A172 (cell line): ENCODE measurements around the gene DLGAP3. TPM values are rescaled to one million over a fixed set of nuclear protein-coding genes. Genes with fewer than 3 reads are reported as not detected.
"Not testable (repeated sequence)": the region's sequence is repeated elsewhere in the genome, so short reads cannot be mapped to it uniquely, and the experiment has no call there.

Experiments used
- DNase-seq: peaks from one replicate; pipeline ENCODE4 v3.0.0-alpha.2; 2015; ENCODE audit warnings: low spot score
- total RNA-seq: library from RNA; depleted of rRNA; stranded (reverse); fragments of >200 nt; shearing (Covaris generic); gene quantifications from 2 replicates; pipeline ENCODE4 v1.2.3, GENCODE V29; 2014; rRNA removed

The DLGAP3 gene, protein sequence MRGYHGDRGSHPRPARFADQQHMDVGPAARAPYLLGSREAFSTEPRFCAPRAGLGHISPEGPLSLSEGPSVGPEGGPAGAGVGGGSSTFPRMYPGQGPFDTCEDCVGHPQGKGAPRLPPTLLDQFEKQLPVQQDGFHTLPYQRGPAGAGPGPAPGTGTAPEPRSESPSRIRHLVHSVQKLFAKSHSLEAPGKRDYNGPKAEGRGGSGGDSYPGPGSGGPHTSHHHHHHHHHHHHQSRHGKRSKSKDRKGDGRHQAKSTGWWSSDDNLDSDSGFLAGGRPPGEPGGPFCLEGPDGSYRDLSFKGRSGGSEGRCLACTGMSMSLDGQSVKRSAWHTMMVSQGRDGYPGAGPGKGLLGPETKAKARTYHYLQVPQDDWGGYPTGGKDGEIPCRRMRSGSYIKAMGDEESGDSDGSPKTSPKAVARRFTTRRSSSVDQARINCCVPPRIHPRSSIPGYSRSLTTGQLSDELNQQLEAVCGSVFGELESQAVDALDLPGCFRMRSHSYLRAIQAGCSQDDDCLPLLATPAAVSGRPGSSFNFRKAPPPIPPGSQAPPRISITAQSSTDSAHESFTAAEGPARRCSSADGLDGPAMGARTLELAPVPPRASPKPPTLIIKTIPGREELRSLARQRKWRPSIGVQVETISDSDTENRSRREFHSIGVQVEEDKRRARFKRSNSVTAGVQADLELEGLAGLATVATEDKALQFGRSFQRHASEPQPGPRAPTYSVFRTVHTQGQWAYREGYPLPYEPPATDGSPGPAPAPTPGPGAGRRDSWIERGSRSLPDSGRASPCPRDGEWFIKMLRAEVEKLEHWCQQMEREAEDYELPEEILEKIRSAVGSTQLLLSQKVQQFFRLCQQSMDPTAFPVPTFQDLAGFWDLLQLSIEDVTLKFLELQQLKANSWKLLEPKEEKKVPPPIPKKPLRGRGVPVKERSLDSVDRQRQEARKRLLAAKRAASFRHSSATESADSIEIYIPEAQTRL
- 0.72 TPM in 1 of 2 replicates, not detected in the other for total RNA-seq

DNA sequence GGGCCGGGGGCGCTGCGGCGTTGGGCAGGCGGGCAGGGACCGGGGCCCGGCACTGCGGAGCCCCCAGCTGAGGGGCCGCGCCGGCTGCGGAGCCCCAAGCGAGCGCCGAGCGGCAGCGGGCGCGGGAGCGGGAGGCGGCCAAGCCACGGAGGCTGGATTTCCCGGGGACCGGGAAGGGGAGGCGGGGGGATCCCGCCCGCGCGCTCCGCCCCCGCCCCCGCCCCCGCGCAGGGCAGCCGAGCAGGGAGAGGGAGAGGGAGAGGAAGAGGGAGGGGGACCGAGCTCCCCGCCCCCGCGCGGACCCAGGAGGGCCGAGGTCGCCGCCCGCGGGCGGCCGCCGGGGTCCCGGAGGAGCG is at the start of gene DLGAP3:
Gene DLGAP3 (minus strand): TSS at position 154 of the 356 bp plus-strand sequence. CDS start 24,267 bp downstream, outside the sequence.
- DNase-seq = no peak

DNA sequence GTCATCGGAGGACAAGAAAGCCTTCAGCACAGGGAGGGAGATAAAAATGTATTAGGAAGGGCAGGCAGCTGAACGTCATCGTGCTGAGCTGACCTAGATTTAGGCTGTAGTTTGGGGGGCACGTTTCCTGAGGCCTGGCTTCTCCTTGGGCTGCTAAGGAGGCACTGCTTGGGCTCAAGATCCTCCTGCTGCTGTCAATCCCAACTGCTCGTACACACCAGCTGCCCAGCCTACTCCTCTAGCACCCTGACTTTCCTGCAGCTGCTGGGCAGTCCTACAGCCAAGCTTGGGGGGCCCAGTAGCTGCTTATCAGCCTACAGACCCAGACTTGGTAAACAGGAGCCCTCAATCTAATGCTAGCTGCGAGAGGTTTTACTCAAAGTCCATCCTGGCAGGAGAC is 49.5 kb upstream of the DLGAP3 start:
- no peak for DNase-seq

DNA sequence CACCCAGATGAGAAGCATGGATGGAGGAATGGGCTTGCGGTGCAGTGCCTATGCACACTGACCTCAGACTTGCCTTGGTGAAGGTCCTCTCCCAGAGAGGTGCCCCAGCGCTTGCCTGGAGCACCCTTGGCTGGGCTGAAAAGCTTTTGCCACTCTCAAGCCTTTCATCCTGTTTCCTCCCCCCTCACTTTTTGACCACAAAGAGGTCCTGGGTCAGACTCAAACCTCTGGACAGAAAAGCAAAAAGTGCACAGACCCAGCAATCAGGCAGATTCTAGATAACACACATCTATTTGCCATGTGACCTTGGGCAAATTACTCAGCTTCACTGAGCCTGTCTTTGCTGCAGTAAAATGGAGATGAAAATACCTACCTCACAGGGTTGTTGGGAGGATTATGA is 48.4 kb upstream of the DLGAP3 start:
- no peak for DNase-seq

DNA sequence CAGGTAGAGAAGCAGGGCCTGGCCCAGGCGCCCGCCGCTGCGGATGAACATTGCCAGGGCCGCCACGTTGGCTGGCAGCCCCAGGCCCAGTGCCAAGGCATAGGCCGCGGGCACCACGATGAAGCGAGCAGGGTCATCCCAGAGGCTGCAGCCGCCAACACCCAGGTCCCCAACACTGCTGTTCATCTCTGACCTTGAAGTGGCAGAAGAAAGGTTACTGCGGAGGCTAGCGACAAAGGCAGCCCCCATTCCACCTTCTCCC is 47.7 kb upstream of the DLGAP3 start:
- no peak for DNase-seq

DNA sequence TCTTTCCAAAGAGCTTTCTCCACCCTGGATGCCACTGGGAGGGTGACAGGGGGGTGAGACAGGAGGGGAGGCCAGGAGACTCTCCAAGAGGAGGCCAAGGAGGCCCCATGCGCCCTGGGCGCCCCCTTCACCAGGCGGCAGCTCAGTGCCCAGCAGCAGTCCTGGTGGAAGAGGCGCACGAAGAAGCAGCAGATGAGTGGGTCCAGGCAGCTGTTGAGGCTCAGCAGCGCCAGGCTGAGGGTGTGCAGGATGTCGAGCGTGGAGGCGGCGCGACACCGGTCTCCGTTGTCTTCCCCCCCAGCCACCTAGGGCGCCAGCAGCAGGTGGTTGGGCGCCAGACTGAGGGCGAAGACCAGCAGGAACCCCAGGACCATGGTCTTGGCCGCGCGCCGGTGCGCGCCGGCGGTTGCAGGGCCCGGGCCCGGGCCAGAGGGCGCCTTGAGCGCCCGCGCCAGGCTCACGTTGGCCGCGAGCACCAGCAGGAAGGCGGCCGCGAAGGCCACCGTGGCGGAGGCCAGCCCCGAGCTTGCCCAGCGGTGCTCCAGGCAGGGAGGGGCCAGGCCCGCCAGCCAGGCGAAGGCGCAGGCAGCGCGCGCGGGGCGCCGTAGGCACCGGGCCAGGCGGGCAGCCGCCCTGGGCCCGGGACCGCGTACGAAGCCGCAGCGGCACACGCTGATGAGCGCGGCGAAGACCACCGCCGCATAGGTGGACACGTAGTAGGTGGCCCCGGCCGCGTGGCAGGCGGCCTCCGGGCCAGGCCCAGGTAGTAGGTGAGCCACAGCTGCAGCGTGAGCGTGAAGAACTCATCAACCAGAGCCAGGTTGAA is 47.1 kb upstream of the DLGAP3 start:
- no peak for DNase-seq

DNA sequence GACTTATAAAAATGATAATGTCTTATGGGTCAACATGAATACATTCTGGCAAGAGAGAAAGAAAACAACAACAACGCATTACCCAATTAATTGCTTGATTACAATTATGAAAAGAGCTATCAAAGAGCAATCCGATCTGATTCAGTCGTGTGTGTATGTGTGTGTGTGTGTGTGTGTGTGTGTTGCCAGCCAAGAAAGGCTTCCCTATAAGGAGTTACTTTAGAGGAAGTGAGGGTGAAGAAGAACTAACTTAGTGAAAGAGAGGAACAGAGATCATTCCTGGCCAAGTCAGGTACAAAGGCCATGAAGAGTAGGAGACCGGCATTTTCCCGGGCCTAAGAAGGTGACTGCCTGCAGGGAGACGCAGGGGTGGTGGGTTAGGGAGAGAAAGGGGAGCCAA is 46.3 kb upstream of the DLGAP3 start:
- no peak for DNase-seq

DNA sequence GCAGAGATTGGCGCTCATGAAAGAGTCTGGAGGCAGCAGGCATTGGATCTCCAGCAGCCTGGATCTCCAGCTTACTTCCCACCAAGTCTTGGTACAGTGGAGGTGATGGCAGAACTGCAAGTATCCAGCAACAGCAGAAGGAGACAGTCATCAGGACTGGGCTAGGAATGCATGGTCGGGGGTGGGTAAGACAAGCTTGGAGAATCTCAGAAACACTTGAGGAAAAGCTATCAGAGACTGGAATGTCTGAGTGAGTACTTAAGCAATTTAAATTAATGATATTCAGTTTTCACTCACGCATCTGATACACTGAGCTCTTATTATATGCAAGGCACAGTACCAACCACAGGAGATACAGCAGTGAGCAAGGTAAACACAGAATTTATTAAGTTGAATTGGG is 45.9 kb upstream of the DLGAP3 start:
- no peak for DNase-seq

DNA sequence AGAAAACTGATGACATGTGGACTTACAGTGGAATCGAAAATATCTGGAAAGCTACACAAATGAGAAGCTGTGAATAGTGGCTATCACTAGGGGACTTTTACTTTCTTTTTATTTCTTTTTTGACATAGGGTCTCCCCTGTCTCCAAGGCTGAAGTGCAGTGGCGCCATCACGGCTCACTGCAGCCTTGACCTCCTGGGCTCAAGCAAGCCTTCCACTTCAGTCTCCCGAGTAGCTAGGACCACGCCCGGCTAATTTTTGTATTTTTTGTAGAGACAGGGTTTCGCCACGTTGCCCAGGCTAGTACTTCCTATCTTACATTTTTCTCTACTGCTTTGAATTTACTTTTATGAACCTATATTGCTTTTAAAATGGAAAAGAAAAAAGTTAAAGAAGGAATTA is 45.2 kb upstream of the DLGAP3 start:
- DNase-seq = no peak

DNA sequence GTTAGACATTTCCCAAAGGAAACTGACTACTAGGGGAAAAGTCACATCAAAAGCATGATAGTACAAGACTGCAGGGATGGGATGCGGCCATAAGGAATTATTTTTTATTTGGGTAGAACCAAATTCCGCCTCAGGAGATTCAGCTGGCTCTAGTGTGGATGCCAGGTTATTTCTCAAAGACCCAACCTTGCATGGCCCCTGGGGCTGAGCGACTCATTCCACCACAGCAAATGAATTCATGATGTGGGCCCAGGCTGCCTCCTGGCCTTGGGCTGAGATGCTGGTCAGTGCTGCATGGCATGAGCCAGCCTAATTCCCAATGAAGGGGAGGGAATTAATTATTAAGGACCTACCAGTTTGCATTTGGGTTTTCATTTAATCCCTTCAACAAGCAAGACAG is 43.9 kb upstream of the DLGAP3 start:
- no peak for DNase-seq

DNA sequence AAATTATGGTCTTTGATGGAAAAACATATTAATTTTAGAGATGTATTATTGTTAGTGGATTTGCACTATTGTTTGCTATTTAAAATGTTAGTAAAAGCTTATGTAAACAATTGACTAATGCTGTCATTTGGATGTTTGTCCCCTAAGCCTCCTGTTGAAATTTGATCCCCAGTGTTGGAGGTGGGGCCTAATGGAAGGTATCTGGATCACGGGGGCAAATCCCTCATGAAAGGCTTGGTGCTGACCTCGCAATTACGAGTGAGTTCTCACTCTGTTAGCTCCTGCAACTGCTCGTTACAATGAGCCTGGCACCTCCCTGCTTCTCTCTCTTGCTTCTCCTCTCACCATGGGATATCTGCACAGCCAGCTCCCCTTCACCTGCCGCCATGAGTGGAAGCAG is 41.4 kb upstream of the DLGAP3 start:
- DNase-seq = no peak

DNA sequence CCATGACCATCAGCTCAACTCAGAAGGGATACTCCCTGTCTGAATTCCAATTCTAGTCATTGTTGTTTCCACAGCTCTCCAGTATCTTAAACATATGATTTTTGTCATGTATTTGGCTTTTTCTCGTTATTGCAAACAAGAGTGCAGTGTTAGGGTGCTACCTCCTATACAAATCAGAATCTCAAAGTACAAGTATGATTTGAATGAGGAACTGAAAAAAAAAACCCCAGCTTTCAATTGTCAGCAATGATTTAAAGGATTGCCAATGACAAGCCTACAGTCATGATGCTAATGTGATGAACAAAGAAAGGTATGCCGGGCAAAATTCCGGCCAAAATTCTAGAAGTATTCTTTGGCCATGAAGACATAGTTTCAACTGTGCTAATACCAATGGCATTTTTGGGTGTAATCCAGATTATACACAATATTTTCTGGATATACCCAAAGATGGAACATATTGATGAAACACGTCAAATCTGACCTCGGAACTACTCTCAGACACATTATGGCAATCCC is 40.8 kb upstream of the DLGAP3 start:
- DNase-seq = no peak

DNA sequence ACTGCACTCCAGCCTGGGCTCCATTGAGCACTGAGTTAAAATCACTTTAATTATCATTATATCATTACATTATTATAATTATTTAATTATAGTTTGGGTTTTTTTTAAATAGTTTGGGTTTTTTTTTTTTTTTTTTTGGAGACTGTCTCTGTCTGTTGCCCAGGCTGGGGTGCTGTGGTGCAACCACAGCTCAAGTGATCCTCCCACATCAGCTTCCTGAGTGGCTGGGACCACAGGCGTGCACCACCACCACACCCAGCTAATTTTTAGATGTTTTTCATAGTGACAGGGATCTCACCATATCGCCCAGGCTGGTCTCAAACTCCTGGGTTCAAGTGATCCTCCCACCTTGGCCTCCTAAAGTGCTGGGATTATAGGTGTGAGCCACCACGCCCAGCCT is 38.8 kb upstream of the DLGAP3 start:
- DNase-seq = not testable (repeated sequence)

DNA sequence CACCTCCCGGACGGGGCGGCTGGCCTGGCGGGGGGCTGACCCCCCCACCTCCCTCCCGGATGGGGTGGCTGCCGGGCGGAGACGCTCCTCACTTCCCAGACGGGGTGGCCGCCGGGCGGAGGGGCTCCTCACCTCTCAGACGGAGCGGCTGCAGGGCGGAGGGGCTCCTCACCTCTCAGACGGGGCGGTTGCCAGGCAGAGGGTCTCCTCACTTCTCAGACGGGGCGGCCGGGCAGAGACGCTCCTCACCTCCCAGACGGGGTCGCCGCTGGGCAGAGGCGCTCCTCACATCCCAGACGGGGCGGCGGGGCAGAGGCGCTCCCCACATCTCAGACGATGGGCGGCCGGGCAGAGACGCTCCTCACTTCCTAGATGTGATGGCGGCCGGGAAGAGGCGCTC is 38.2 kb upstream of the DLGAP3 start:
- not testable (repeated sequence) for DNase-seq

DNA sequence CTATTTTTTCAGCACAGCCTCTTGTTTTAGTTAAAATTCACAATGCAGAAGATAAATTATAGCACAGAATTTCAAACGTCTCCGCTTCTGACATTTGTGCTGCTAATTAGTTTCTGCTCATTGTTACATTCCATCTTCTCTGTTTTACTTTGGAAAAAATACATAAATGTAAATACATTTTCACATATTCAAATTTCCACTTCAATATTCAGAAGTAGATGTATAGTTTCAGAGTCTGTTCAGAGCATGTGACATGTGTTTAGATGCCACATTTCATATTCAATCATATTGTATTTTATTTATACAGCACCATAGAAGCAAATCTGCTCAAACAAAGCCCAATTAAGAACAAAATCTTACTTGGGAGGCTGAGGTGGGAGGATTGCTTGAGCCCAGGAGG is 36.1 kb upstream of the DLGAP3 start:
- DNase-seq = no peak

DNA sequence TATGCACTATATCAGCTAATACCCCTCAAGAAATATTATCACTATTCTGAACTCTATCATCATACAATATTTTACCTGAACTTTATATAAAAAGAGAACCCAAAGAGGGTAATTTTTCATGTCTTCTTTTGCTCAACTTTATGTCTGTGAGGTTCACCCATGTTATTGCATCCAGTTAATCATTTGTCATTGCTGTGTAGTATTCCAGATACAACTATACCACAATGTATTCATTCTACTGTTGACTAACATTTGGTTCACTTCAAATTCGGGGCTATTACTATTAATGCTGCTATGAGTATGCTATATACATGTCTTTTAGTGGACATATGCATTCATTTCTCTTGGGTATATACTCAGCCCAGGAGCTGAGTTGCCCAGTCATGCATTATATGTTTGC is 21.0 kb upstream of the DLGAP3 start:
- no peak for DNase-seq

DNA sequence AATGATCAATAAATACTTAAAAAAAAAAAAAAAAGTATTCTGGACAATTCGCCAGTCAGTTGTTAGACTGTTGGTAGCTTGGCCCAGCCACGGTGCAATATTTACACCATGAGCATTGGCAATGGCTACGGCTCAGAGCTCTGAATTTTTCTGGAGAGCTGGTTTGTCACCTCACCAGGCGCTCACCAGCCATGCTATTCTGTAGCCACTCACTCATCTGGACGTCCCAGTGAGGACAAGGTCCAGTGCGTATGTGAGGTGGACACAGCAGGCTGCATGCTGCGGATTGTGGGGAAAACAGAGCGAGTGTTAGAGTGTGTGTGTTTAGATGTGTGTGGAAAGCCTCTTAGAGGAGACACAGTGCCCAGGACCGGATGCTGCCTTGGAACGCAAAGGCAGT is 19.3 kb upstream of the DLGAP3 start:
- DNase-seq = not testable (repeated sequence)

DNA sequence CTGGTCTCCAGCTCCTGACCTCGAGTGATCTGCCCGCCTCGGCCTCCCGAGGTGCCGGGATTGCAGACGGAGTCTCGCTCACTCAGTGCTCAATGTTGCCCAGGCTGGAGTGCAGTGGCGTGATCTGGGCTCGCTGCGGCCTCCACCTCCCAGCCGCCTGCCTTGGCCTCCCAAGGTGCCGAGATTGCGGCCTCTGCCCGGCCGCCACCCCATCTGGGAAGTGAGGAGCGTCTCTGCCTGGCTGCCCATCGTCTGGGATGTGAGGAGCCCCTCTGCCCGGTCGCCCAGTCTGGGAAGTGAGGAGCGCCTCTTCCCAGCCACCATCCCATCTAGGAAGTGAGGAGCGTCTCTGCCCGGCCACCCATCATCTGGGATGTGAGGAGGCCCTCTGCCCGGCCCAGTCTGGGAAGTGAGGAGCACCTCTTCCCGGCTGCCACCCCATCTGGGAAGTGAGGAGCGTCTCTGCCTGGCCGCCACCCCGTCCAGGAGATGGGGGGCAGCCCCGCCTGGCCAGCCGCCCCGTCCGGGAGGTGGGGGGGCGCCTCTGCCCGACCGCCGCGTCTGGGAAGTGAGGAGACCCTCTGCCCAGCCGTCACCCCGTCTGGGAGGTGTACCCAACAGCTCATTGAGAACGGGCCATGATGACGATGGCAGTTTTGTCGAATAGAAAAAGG is 18.3 kb upstream of the DLGAP3 start:
- DNase-seq = not testable (repeated sequence)

DNA sequence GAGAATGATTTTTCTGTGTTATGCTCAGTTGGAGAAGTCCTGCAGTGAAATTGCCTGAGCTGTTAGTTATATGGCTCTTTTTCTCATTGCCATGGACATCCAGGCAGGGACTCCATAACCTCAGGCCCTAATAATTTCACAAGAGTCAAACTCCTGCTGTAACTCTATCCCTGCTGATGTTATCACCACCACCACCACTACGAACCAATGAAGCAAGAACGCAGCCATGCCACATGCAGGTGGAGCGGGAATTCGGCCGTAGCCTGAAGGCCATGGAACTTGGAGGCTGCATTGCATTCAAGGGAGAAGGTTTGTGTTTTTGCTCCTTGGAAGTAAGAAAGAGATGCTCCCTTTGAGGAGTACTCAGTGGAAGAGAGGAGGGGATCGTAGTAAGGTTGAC is 16.8 kb upstream of the DLGAP3 start:
- no peak for DNase-seq

DNA sequence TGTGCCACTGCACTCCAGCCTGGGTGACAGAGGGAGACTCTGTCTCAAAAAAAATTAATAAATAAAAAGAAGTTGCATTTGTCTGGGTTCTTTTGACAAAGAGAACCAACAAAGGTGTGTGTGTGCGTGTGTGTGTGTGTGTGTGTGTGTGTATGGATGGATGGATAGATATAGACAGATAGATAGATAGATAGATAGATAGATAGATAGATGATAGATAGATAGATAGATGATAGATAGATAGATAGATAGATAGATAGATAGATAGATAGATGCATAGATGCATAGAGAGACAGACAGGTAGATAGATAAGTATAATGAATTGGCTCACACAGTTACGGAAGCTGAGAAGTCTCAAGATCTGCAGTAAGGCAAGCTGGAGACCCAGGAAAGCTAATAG is 12.3 kb upstream of the DLGAP3 start:
- not testable (repeated sequence) for DNase-seq

DNA sequence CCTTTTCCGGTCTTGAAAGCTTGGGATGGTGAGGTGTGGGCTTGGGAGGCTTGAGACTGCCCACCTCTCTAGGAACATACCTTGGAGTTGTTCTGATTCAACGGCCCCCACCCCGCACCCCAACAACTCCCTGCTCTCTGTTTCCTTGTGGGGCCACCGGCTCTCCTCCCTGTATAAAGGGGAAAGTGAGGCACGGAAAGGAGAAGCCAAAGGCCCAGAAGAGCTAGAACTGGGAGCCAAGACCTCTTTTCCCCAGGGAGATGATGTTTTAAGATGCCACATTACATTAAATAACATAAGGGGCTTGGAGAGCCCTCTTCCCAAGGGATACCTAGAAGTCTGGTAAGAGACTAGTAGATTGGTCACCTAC is 1.2 kb upstream of the DLGAP3 start:
- DNase-seq = no peak
